Neural progenitor cell (in vitro differentiated cells): ENCODE results near the gene KIF26A. TPM values are rescaled to one million over a fixed set of nuclear protein-coding genes. Genes with fewer than 3 reads are reported as not detected.

ENCODE experiments used
- DNase-seq: peaks from one replicate; pipeline ENCODE4 v3.0.0-alpha.2; 2016; ENCODE audit warnings: low spot score
- H2AFZ ChIP-seq: fragments of 200-600 bp; sonication (generic); replicated peaks from 2 replicates; pipeline ENCODE4 v1.6.1; 2016; ENCODE audit warnings: antibody characterized with exemption
- H3F3A ChIP-seq: fragments of 200-600 bp; sonication (generic); 2 replicates; pipeline ENCODE4 v1.6.1; 2016; ENCODE audit warnings: antibody characterized with exemption, low read depth
- H3K27ac ChIP-seq: fragments of 200-600 bp; sonication (generic); 2 replicates; pipeline ENCODE4 v1.5.1; 2016; ENCODE audit warnings: mild to moderate bottlenecking
- H3K27me3 ChIP-seq: fragments of 200-600 bp; sonication (generic); 2 replicates; pipeline ENCODE4 v1.6.1; 2016; ENCODE audit warnings: mild to moderate bottlenecking, moderate library complexity
- H3K36me3 ChIP-seq: fragments of 200-600 bp; sonication (generic); 2 replicates; pipeline ENCODE4 v1.5.1; 2016
- H3K4me1 ChIP-seq: fragments of 200-600 bp; sonication (generic); 2 replicates; pipeline ENCODE4 v1.6.1; 2016; ENCODE audit warnings: mixed run types
- H3K4me2 ChIP-seq: fragments of 200-600 bp; sonication (generic); 2 replicates; pipeline ENCODE4 v1.6.1; 2016
- H3K4me3 ChIP-seq: fragments of 200-600 bp; sonication (generic); 2 replicates; pipeline ENCODE4 v1.5.1; 2016
- H3K79me2 ChIP-seq: fragments of 200-600 bp; sonication (generic); 2 replicates; pipeline ENCODE4 v1.6.1; 2016; ENCODE audit warnings: low read depth
- H3K9ac ChIP-seq: fragments of 200-600 bp; sonication (generic); 2 replicates; pipeline ENCODE4 v1.6.1; 2016
- H3K9me3 ChIP-seq: fragments of 200-600 bp; sonication (generic); 2 replicates; pipeline ENCODE4 v1.5.1; 2016; ENCODE audit warnings: low read depth
- H4K20me1 ChIP-seq: fragments of 200-600 bp; sonication (generic); 2 replicates; pipeline ENCODE4 v1.6.1; 2016; ENCODE audit warnings: low read depth
- H3K27ac Mint-ChIP-seq: 3 replicates; pipeline ENCODE4 v1.8.0; 2021; ENCODE audit warnings: mixed read lengths
- H3K27me3 Mint-ChIP-seq: 2 replicates; pipeline ENCODE4 v1.8.0; 2022; ENCODE audit warnings: low read depth, mild to moderate bottlenecking, inconsistent platforms, moderate library complexity, mixed read lengths; ENCODE audit not compliant: insufficient read depth
- H3K36me3 Mint-ChIP-seq: 3 replicates; pipeline ENCODE4 v1.8.0; 2021; ENCODE audit warnings: mixed read lengths
- H3K4me1 Mint-ChIP-seq: 3 replicates; pipeline ENCODE4 v1.8.0; 2021; ENCODE audit warnings: mixed read lengths
- H3K4me3 Mint-ChIP-seq: 3 replicates; pipeline ENCODE4 v1.8.0; 2021; ENCODE audit warnings: mild to moderate bottlenecking, moderate library complexity, mixed read lengths
- H3K9me3 Mint-ChIP-seq: 3 replicates; pipeline ENCODE4 v1.8.0; 2020; ENCODE audit warnings: mixed read lengths
- CTCF ChIP-seq: fragments of 200-600 bp; sonication (generic); IDR thresholded peaks from 2 replicates; pipeline ENCODE4 v1.5.1; 2017; ENCODE audit warnings: antibody characterized with exemption, mild to moderate bottlenecking
- EZH2 ChIP-seq: fragments of 200-600 bp; sonication (generic); IDR thresholded peaks from 2 replicates; pipeline ENCODE4 v1.6.1; 2017; ENCODE audit warnings: antibody characterized with exemption, mild to moderate bottlenecking, moderate library complexity
- EZH2phosphoT487 ChIP-seq: fragments of 200-600 bp; sonication (generic); IDR thresholded peaks from 2 replicates; pipeline ENCODE4 v1.6.1; 2017; ENCODE audit warnings: antibody characterized with exemption
- total RNA-seq: library from RNA; depleted of rRNA; stranded (reverse); fragments of >200 nt; gene quantifications from 2 replicates; pipeline ENCODE4 v1.2.3, GENCODE V29; 2015; ENCODE audit warnings: low replicate concordance

The KIF26A gene
- total RNA-seq, 1 donor from 2014 or later = 6.1 TPM

DNA sequence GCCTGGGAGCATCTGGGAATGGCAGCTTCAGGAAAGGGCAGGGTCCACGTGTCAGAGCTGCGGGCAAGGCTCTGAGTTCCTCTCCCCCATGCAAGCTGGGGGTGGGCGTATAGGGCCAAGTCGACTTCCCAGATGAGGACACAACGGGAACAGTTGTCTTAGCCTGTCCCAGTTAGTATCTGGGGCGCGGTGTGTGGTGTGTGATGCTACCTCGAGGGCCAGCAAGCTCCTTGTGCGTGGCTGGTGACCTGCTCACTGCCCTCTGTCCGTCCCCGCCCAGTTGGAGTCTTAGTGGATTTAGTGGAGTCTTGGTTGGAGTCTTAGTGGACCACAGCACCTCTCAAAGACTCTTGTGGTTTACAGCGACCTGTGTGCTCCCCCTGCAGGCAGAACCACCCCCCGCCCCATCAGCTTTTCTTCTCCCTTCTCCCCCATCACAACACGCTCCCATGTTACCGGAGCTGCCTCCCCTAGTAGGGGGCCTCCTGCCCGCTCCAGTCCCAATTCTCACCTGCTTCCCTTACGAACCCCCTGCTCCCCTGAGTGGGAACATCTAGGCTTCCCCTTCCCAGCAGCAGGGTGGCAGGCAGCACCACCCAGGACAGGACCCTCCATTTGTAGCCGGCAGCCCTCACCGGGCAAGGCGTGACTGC, 44.2 kb upstream of the KIF26A start:
- Histone ChIP-seq H3K27me3 (no peaks in the 10 kb centered on the region), H3K4me1 (peaks cover 3% of the 10 kb centered on the region), H3K27ac (no peak overlapping the region), H2AFZ (peak overlapping the region; percentile 99), H3K4me2 (no peak overlapping the region), H3K9ac (no peak overlapping the region), H3K9me3 (no peaks in the 10 kb centered on the region), H3K36me3 (no peaks in the 10 kb centered on the region), H4K20me1 (no peaks in the 10 kb centered on the region), H3K79me2 (no peaks in the 10 kb centered on the region), H3K4me3 (no peak overlapping the region), H3F3A (no peaks in the 10 kb centered on the region)
- Mint-ChIP-seq H3K4me3 (no peak overlapping the region), H3K27me3 (peaks cover 3% of the 10 kb centered on the region), H3K9me3 (no peaks in the 10 kb centered on the region), H3K4me1 (peaks cover 2% of the 10 kb centered on the region), H3K36me3 (no peaks in the 10 kb centered on the region), H3K27ac (no peak overlapping the region)
- TF ChIP-seq CTCF = no peak
- TF ChIP-seq EZH2phosphoT487 = no peak
- TF ChIP-seq EZH2 = no peak
- no peak for DNase-seq

DNA sequence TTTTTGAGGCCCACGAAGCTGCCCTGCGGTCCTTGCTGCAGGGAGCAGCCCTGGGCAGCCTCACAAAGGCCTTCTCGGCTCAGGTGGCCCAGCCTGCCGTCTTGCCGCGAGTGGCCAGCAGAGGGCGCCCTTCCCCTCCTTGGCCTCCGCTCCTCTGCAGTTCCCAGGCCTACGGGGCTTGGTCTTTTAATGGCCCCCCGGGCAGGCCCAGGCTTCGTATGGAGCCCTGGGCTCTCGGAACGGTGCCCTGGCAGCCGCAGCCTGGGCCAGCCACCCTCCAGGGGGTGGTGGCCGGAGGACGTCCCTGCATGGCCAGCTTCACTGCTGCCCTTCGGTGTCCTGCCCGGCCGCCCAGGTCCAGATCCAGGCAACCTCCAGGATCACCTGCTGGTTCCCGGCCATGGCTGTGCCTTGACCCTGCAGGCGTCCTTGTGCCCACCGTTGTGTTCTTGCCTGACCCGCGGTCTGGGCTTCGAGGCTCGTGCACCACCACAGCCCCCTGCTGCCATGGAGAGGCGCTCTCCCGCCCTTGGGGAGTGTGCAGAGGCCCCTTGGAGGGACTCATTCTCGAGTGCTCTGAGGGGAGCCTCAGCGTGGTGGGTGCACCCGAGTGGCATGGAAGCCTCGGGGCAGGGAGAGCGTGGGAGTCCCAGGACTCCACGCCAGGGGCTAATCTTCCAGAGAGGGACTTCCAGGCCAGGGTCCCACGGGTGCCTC, 43.5 kb upstream of the KIF26A start:
- Mint-ChIP-seq H3K4me3 (no peak overlapping the region), H3K9me3 (no peaks in the 10 kb centered on the region), H3K27ac (no peak overlapping the region), H3K4me1 (peaks cover 2% of the 10 kb centered on the region), H3K36me3 (no peaks in the 10 kb centered on the region), H3K27me3 (peaks cover 3% of the 10 kb centered on the region)
- DNase-seq = peak; percentile 82
- no peaks in the 10 kb centered on the region for H3K27me3 ChIP-seq
- H3K79me2 ChIP-seq = no peaks in the 10 kb centered on the region
- peak overlapping the region; percentile 99 for H2AFZ ChIP-seq
- no peak for TF ChIP-seq EZH2
- no peak for TF ChIP-seq EZH2phosphoT487
- peak; percentile 93 for TF ChIP-seq CTCF
- H3K9ac ChIP-seq = no peak overlapping the region
- H3F3A ChIP-seq = no peaks in the 10 kb centered on the region
- no peaks in the 10 kb centered on the region for H3K36me3 ChIP-seq
- H3K4me2 ChIP-seq = no peak overlapping the region
- H3K9me3 ChIP-seq = no peaks in the 10 kb centered on the region
- peaks cover 3% of the 10 kb centered on the region for H3K4me1 ChIP-seq
- no peak overlapping the region for H3K4me3 ChIP-seq
- H3K27ac ChIP-seq = no peak overlapping the region
- H4K20me1 ChIP-seq = no peaks in the 10 kb centered on the region

GRCh38 chr14:104095426-104096310, 42.7 kb upstream of the KIF26A start:
- peaks cover 2% of the 10 kb centered on the region for H3K4me1 Mint-ChIP-seq
- Histone ChIP-seq H3F3A (no peaks in the 10 kb centered on the region), H3K79me2 (no peaks in the 10 kb centered on the region), H3K4me1 (peaks cover 3% of the 10 kb centered on the region), H3K36me3 (no peaks in the 10 kb centered on the region), H2AFZ (no peak overlapping the region), H4K20me1 (no peaks in the 10 kb centered on the region), H3K4me3 (no peak overlapping the region), H3K4me2 (no peak overlapping the region), H3K27ac (no peak overlapping the region), H3K9ac (no peak overlapping the region), H3K9me3 (no peaks in the 10 kb centered on the region), H3K27me3 (no peaks in the 10 kb centered on the region)
- no peak for DNase-seq
- TF ChIP-seq CTCF = no peak
- no peaks in the 10 kb centered on the region for H3K36me3 Mint-ChIP-seq
- peak overlapping the region; percentile 34 for H3K27ac Mint-ChIP-seq
- H3K9me3 Mint-ChIP-seq = no peaks in the 10 kb centered on the region
- H3K27me3 Mint-ChIP-seq = peaks cover 3% of the 10 kb centered on the region
- no peak overlapping the region for H3K4me3 Mint-ChIP-seq
